ELF-1 (cell line): ENCODE data around the gene AKT3.

Experiments used
- DNase-seq: peaks from one replicate; pipeline ENCODE4 v3.0.0-alpha.2; 2016; ENCODE audit warnings: low read depth, low spot score

The AKT3 gene

GRCh38 chr1:243558576-243558975, 291.5 kb downstream of the AKT3 start:
- no peak for DNase-seq

- no peak for DNase-seq
These were observed 292.2 kb downstream of the AKT3 start for GRCh38 chr1:243557866-243558265.

- no peak for DNase-seq
These were observed 295.4 kb downstream of the AKT3 start for GRCh38 chr1:243554686-243555085.

GRCh38 chr1:243553090-243553489, 297.0 kb downstream of the AKT3 start:
- DNase-seq, result no peak

- no peak for DNase-seq
These were observed 299.8 kb downstream of the AKT3 start for GRCh38 chr1:243550276-243550675.

- no peak for DNase-seq
These were observed 300.3 kb downstream of the AKT3 start for GRCh38 chr1:243549791-243550190.

GRCh38 chr1:243549108-243549507, 300.9 kb downstream of the AKT3 start:
- DNase-seq, result no peak

GRCh38 chr1:243548516-243548915, 301.5 kb downstream of the AKT3 start:
- DNase-seq, result no peak

GRCh38 chr1:243547891-243548290, 302.2 kb downstream of the AKT3 start:
- DNase-seq, result no peak

- DNase-seq, result no peak
These were observed 303.6 kb downstream of the AKT3 start for GRCh38 chr1:243546457-243546856.

- DNase-seq, result no peak
These were observed 306.5 kb downstream of the AKT3 start for GRCh38 chr1:243543501-243543900.

GRCh38 chr1:243542739-243543415, 307.2 kb downstream of the AKT3 start:
- DNase-seq, result peak; percentile 6

GRCh38 chr1:243539636-243540035, 310.4 kb downstream of the AKT3 start:
- no peak for DNase-seq

- no peak for DNase-seq
These were observed 315.0 kb downstream of the AKT3 start for GRCh38 chr1:243535014-243535413.

- no peak for DNase-seq
These were observed 320.5 kb downstream of the AKT3 start for GRCh38 chr1:243529512-243529911.

- DNase-seq, result no peak
These were observed 321.5 kb downstream of the AKT3 start for GRCh38 chr1:243528459-243529121.

GRCh38 chr1:243526180-243526579, 323.9 kb downstream of the AKT3 start:
- no peak for DNase-seq

- DNase-seq, result no peak
These were observed 325.0 kb downstream of the AKT3 start for GRCh38 chr1:243525085-243525487.

- no peak for DNase-seq
These were observed 326.3 kb downstream of the AKT3 start for GRCh38 chr1:243523766-243524165.

- DNase-seq, result no peak
These were observed 329.2 kb downstream of the AKT3 start for GRCh38 chr1:243520831-243521230.

GRCh38 chr1:243514927-243515326, 335.1 kb downstream of the AKT3 start:
- DNase-seq, result no peak

GRCh38 chr1:243513726-243514491, 336.1 kb downstream of the AKT3 start:
- DNase-seq, result no peak

- DNase-seq, result no peak
These were observed 339.1 kb downstream of the AKT3 start for GRCh38 chr1:243510928-243511327.
